ENCODE data around the gene PSMB7.

DNA sequence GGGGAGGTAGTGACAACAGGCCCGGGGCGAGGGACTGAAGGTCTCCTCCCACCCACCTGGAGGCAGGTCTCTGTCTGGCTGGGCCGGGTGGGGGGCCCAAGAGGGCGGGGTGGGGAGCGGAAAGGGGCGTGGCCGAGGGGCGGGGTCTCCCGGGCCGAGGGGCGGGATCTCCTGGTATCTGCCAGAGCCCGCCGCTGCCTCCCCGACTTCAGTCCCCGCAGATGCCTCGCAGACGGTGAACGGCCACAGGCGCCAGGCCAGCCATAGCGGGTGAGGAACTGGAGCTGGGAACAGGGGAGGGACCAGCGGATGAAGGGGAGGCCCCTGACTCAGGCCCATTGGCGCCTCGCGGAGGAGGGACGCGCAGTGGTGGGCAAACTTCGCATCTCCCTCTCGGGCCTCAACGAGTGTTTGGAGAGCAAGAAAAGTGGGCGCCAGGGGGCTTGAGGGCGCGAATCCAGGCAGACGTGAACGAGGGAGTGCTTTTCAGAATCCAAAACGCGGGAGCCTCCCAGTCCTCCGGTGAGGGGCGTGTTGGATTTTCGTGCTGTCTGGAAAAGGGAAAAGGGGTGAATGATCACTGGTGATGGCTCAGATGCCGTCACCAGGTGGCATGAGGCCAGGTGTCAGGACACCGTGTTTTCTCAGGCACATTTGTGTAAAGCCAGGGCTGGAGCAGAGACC is 35.1 kb upstream of the PSMB7 start, which contains the start of gene ADGRD2:
- TF ChIP-seq, protein P1, sequence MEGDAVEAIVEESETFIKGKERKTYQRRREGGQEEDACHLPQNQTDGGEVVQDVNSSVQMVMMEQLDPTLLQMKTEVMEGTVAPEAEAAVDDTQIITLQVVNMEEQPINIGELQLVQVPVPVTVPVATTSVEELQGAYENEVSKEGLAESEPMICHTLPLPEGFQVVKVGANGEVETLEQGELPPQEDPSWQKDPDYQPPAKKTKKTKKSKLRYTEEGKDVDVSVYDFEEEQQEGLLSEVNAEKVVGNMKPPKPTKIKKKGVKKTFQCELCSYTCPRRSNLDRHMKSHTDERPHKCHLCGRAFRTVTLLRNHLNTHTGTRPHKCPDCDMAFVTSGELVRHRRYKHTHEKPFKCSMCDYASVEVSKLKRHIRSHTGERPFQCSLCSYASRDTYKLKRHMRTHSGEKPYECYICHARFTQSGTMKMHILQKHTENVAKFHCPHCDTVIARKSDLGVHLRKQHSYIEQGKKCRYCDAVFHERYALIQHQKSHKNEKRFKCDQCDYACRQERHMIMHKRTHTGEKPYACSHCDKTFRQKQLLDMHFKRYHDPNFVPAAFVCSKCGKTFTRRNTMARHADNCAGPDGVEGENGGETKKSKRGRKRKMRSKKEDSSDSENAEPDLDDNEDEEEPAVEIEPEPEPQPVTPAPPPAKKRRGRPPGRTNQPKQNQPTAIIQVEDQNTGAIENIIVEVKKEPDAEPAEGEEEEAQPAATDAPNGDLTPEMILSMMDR (IDR thresholded peaks at IDR 0.05) = no peak
- TF ChIP-seq POLR2A (IDR thresholded peaks at IDR 0.05) = no peak

Data from heart left ventricle (tissue), 13 donors.